Activated T-helper 2 cell treated with anti-CD3 and anti-CD28 coated beads, Interferon-gamma antibody, Interleukin-2, Interleukin-4, amounts not matched to agents 10 μg/mL and 5 μg/mL and 100 μg/mL, durations not matched to agents 14 hours and 24 hours and 36 hours (primary cell): ENCODE measurements around the gene QPCTL. TPM values are rescaled to one million over a fixed set of nuclear protein-coding genes. Genes with fewer than 3 reads are reported as not detected.
"Not testable (repeated sequence)": the region's sequence is repeated elsewhere in the genome, so short reads cannot be mapped to it uniquely, and the experiment has no call there.

ENCODE experiments used
- DNase-seq: peaks from one replicate; pipeline ENCODE4 v3.0.0; 2021; ENCODE audit warnings: low spot score
- H3K27ac Mint-ChIP-seq: one replicate; pipeline ENCODE4 v1.8.0; 2021; ENCODE audit warnings: mixed read lengths
- H3K27me3 Mint-ChIP-seq: one replicate; pipeline ENCODE4 v1.8.0; 2021; ENCODE audit warnings: low read depth, mixed read lengths
- H3K36me3 Mint-ChIP-seq: one replicate; pipeline ENCODE4 v1.8.0; 2021; ENCODE audit warnings: low read depth, mixed read lengths
- H3K4me1 Mint-ChIP-seq: one replicate; pipeline ENCODE4 v1.8.0; 2021; ENCODE audit warnings: low read depth, mixed read lengths
- H3K4me3 Mint-ChIP-seq: one replicate; pipeline ENCODE4 v1.8.0; 2021; ENCODE audit warnings: low read depth, mild to moderate bottlenecking, moderate library complexity, mixed read lengths
- H3K9me3 Mint-ChIP-seq: one replicate; pipeline ENCODE4 v1.8.0; 2021; ENCODE audit warnings: mixed read lengths
- intact Hi-C: fragments of 100-400 bp; cut with micrococcal nuclease; formaldehyde crosslinking; loops from one replicate; pipeline ENCODE4 v1.15.1; 2023
- total RNA-seq: library from RNA; stranded (reverse); gene quantifications from 2 replicates; pipeline ENCODE4 v1.2.3, GENCODE V29; 2022

QPCTL gene
- total RNA-seq, 1 donor from 2014 or later: 24.2 TPM

- peaks cover 30% of the 10 kb centered on the region for H3K4me1 Mint-ChIP-seq
- peaks cover 33% of the 10 kb centered on the region for H3K36me3 Mint-ChIP-seq
- H3K27me3 Mint-ChIP-seq: no peaks in the 10 kb centered on the region
- no peaks in the 10 kb centered on the region for H3K9me3 Mint-ChIP-seq
- H3K27ac Mint-ChIP-seq: no peak overlapping the region
- DNase-seq: no peak
- intact Hi-C loops: no loop called here
- H3K4me3 Mint-ChIP-seq: no peak overlapping the region
Measured at GRCh38 chr19:45715139-45715538, 22.7 kb downstream of the QPCTL start.

- no peaks in the 10 kb centered on the region for H3K9me3 Mint-ChIP-seq
- H3K4me1 Mint-ChIP-seq: peaks cover 27% of the 10 kb centered on the region
- H3K36me3 Mint-ChIP-seq: peaks cover 29% of the 10 kb centered on the region
- intact Hi-C loops: loop anchor here (1.0 kb wide), 2 partner anchors 14 to 24 kb away; partner anchors contain the start of genes FBXO46 and QPCTL
- peak overlapping the region; percentile 94 for H3K4me3 Mint-ChIP-seq
- no peak for DNase-seq
- peak overlapping the region; percentile 94 for H3K27ac Mint-ChIP-seq
- H3K27me3 Mint-ChIP-seq: no peaks in the 10 kb centered on the region
Measured at GRCh38 chr19:45716359-45717130, 24.1 kb downstream of the QPCTL start.

- peak; percentile 99 for DNase-seq
- H3K9me3 Mint-ChIP-seq: no peaks in the 10 kb centered on the region
- peaks cover 27% of the 10 kb centered on the region for H3K4me1 Mint-ChIP-seq
- peaks cover 32% of the 10 kb centered on the region for H3K36me3 Mint-ChIP-seq
- no peaks in the 10 kb centered on the region for H3K27me3 Mint-ChIP-seq
- peak overlapping the region; percentile 94 for H3K27ac Mint-ChIP-seq
- intact Hi-C loops: loop anchor here (1.0 kb wide), 2 partner anchors 13 to 25 kb away; partner anchors contain the start of genes FBXO46 and QPCTL
- H3K4me3 Mint-ChIP-seq: peak overlapping the region; percentile 94
Measured at GRCh38 chr19:45717131-45717982, 24.9 kb downstream of the QPCTL start.

GRCh38 chr19:45717983-45718650 lies 25.7 kb downstream of the QPCTL start:
- Mint-ChIP-seq H3K4me3 (peak overlapping the region; percentile 94), H3K27ac (peak overlapping the region; percentile 94), H3K36me3 (peaks cover 32% of the 10 kb centered on the region), H3K4me1 (peaks cover 27% of the 10 kb centered on the region), H3K27me3 (no peaks in the 10 kb centered on the region), H3K9me3 (no peaks in the 10 kb centered on the region)
- intact Hi-C loops: loop anchor here (1.0 kb wide), 2 partner anchors 12 to 26 kb away; partner anchors contain the start of genes FBXO46 and QPCTL
- DNase-seq: no peak

GRCh38 chr19:45720065-45720464 lies 27.6 kb downstream of the QPCTL start:
- Mint-ChIP-seq H3K4me1 (peaks cover 24% of the 10 kb centered on the region), H3K36me3 (peaks cover 41% of the 10 kb centered on the region)
- intact Hi-C loops, DNase-seq, H3K4me3 Mint-ChIP-seq, H3K27ac Mint-ChIP-seq, H3K27me3 Mint-ChIP-seq, H3K9me3 Mint-ChIP-seq: not testable (repeated sequence)

GRCh38 chr19:45728683-45729082 lies 36.2 kb downstream of the QPCTL start:
- intact Hi-C loops, H3K9me3 Mint-ChIP-seq, H3K27ac Mint-ChIP-seq, DNase-seq, H3K27me3 Mint-ChIP-seq: not testable (repeated sequence)
- Mint-ChIP-seq H3K4me3 (peak overlapping the region; percentile 26), H3K4me1 (peaks cover 18% of the 10 kb centered on the region), H3K36me3 (peaks cover 21% of the 10 kb centered on the region)

- Mint-ChIP-seq H3K4me1 (peaks cover 18% of the 10 kb centered on the region), H3K27ac (peak overlapping the region; percentile 92), H3K9me3 (no peaks in the 10 kb centered on the region), H3K36me3 (peaks cover 15% of the 10 kb centered on the region), H3K4me3 (peak overlapping the region; percentile 100), H3K27me3 (no peaks in the 10 kb centered on the region)
- DNase-seq: no peak
- intact Hi-C loops: loop anchor here (1.0 to 5.0 kb wide), 3 partner anchors 13 to 132 kb away; partner anchors contain the start of genes FOXA3, QPCTL and SYMPK
Measured at GRCh38 chr19:45729800-45730290, 37.4 kb downstream of the QPCTL start.

- Mint-ChIP-seq H3K9me3 (no peaks in the 10 kb centered on the region), H3K4me1 (peaks cover 18% of the 10 kb centered on the region), H3K36me3 (peaks cover 14% of the 10 kb centered on the region), H3K4me3 (peak within 1 kb of the TSS; percentile 100), H3K27me3 (no peaks in the 10 kb centered on the region), H3K27ac (peak within 1 kb of the TSS; percentile 92)
- intact Hi-C loops: loop anchor here (1.0 to 5.0 kb wide), 3 partner anchors 13 to 132 kb away; partner anchors contain the start of genes FOXA3, QPCTL and SYMPK
- peak; percentile 93 for DNase-seq
Measured at GRCh38 chr19:45730368-45731288, 38.2 kb downstream of the QPCTL start, which contains the start of gene FBXO46. TSS of gene FBXO46 (minus strand) at chr19:45730896. CDS start at chr19:45713495, 17,401 bp downstream.

- Mint-ChIP-seq H3K27me3 (peaks cover 3% of the 10 kb centered on the region), H3K9me3 (no peaks in the 10 kb centered on the region), H3K4me3 (no peak within 1 kb of the TSS), H3K27ac (no peak within 1 kb of the TSS), H3K36me3 (peaks cover 4% of the 10 kb centered on the region), H3K4me1 (peaks cover 13% of the 10 kb centered on the region)
- intact Hi-C loops: loop anchor here (5.0 kb wide), 1 partner anchor 129 kb away; the partner anchor contains the start of genes FOXA3 and SYMPK
- DNase-seq: no peak
Measured at GRCh38 chr19:45733160-45733810, 40.8 kb downstream of the QPCTL start, which contains the start of gene MEIOSIN. TSS of gene MEIOSIN (plus strand) at chr19:45733439. CDS start at chr19:45735377, 1,938 bp downstream.

- DNase-seq: no peak
- peaks cover 5% of the 10 kb centered on the region for H3K27me3 Mint-ChIP-seq
- intact Hi-C loops: no loop called here
- no peak overlapping the region for H3K27ac Mint-ChIP-seq
- H3K4me1 Mint-ChIP-seq: no peaks in the 10 kb centered on the region
- H3K4me3 Mint-ChIP-seq: no peak overlapping the region
- H3K36me3 Mint-ChIP-seq: no peaks in the 10 kb centered on the region
- H3K9me3 Mint-ChIP-seq: no peaks in the 10 kb centered on the region
Measured at GRCh38 chr19:45739498-45740439, 47.3 kb downstream of the QPCTL start.
